PC-3 (cell line): ENCODE results near the gene SNAI3. TPM values are rescaled to one million over a fixed set of nuclear protein-coding genes. Genes with fewer than 3 reads are reported as not detected.

Experiments used
- ATAC-seq: fragments of 200-7000 bp; cut with Tn5 transposase; 2 replicates; pipeline ENCODE4 v1.9.1; 2020; ENCODE audit warnings: mild to moderate bottlenecking, moderate library complexity
- BruUV-seq: library from RNA; stranded (reverse); fragments of 400-500 nt; replicated peaks from 2 replicates; lab custom pipeline; 2021; lab: Mats Ljungman, UMichigan
- CTCF ChIA-PET: fragments of 300-600 bp; sonication (Branson Sonifier 250); formaldehyde crosslinking; loops from one replicate; lab custom pipeline; 2022; ENCODE audit warnings: antibody characterized with exemption; lab: Charles Lee
- POLR2A ChIA-PET: fragments of 300-600 bp; sonication (Branson Sonifier 250); formaldehyde crosslinking; loops from one replicate; lab custom pipeline; 2022; ENCODE audit warnings: antibody characterized with exemption; ENCODE audit not compliant: unreplicated experiment; lab: Charles Lee
- DNase-seq: peaks from one replicate; pipeline ENCODE4 v3.0.0-alpha.2; 2015
- H2AFZ ChIP-seq: fragments of 300-600 bp; sonication (generic); 2 replicates; pipeline ENCODE4 v1.6.0; 2016; ENCODE audit warnings: antibody characterized with exemption, low read length
- H3F3A ChIP-seq: fragments of 300-600 bp; sonication (generic); one replicate; pipeline ENCODE4 v1.6.0; 2017; ENCODE audit warnings: antibody characterized with exemption, low read length, control low read depth, mild to moderate bottlenecking; ENCODE audit not compliant: unreplicated experiment
- H3K27ac ChIP-seq: fragments of 300-600 bp; sonication (generic); 2 replicates; pipeline ENCODE4 v1.5.1; 2016; ENCODE audit warnings: mild to moderate bottlenecking, low read length
- H3K27me3 ChIP-seq: fragments of 300-600 bp; sonication (generic); 2 replicates; pipeline ENCODE4 v1.6.1; 2016; ENCODE audit warnings: low read length, mixed read lengths
- H3K36me3 ChIP-seq: fragments of 300-600 bp; sonication (generic); 2 replicates; pipeline ENCODE4 v1.6.1; 2016; ENCODE audit warnings: low read depth, mixed run types, low read length, mixed read lengths
- H3K4me1 ChIP-seq: fragments of 300-600 bp; sonication (generic); 2 replicates; pipeline ENCODE4 v1.5.1; 2016; ENCODE audit warnings: low read length; ENCODE audit not compliant: insufficient read depth
- H3K4me2 ChIP-seq: fragments of 300-600 bp; sonication (generic); 2 replicates; pipeline ENCODE4 v1.6.0; 2016; ENCODE audit warnings: low read length
- H3K4me3 ChIP-seq: fragments of 300-600 bp; sonication (generic); 2 replicates; pipeline ENCODE4 v1.5.1; 2016; ENCODE audit warnings: mild to moderate bottlenecking, low read length, mixed read lengths
- H3K79me2 ChIP-seq: fragments of 300-600 bp; sonication (generic); 2 replicates; pipeline ENCODE4 v1.6.1; 2017; ENCODE audit warnings: low read length, mixed read lengths
- H3K9ac ChIP-seq: fragments of 300-600 bp; sonication (generic); 2 replicates; pipeline ENCODE4 v1.6.0; 2016; ENCODE audit warnings: mild to moderate bottlenecking, low read length
- H3K9me2 ChIP-seq: fragments of 300-600 bp; sonication (generic); replicated peaks from 2 replicates; pipeline ENCODE4 v1.6.1; 2016; ENCODE audit warnings: mixed run types, low read length, mixed read lengths
- H3K9me3 ChIP-seq: fragments of 300-600 bp; sonication (generic); 2 replicates; pipeline ENCODE4 v1.6.1; 2016; ENCODE audit warnings: low read length, mixed read lengths
- H4K20me1 ChIP-seq: fragments of 300-600 bp; sonication (generic); 2 replicates; pipeline ENCODE4 v1.6.1; 2016; ENCODE audit warnings: low read length, mixed read lengths
- CTCF ChIP-seq: fragments of 300-600 bp; sonication (generic); conservative IDR thresholded peaks from 2 replicates; pipeline ENCODE4 v1.5.1; 2017; ENCODE audit warnings: antibody characterized with exemption, low read depth, mild to moderate bottlenecking, low read length
- EZH2 ChIP-seq: fragments of 300-600 bp; sonication (generic); IDR thresholded peaks from one replicate; pipeline ENCODE4 v1.6.1; 2017; ENCODE audit warnings: antibody characterized with exemption, mild to moderate bottlenecking, low read length; ENCODE audit not compliant: unreplicated experiment
- EZH2phosphoT487 ChIP-seq: fragments of 300-600 bp; sonication (generic); IDR thresholded peaks from 2 replicates; pipeline ENCODE4 v1.6.1; 2018; ENCODE audit warnings: mild to moderate bottlenecking, antibody characterized with exemption, low read length, borderline replicate concordance
- intact Hi-C: fragments of 100-400 bp; cut with micrococcal nuclease; formaldehyde crosslinking; loops from 2 replicates; pipeline ENCODE4 v1.9.0; 2023
- total RNA-seq: library from RNA; depleted of rRNA; stranded (reverse); fragments of >200 nt; gene quantifications from 2 replicates; pipeline ENCODE4 v1.2.3, GENCODE V29; 2014

The SNAI3 gene
- total RNA-seq, 1 experiment from 2014 or later, result 0.22 TPM

- no peak overlapping the region for H3K27ac ChIP-seq
- POLR2A ChIA-PET, result no interaction called here
Measured at GRCh38 chr16:88686062-88686438, 257 bp downstream of the SNAI3 start.

GRCh38 chr16:88685156-88686061 lies 898 bp downstream of the SNAI3 start:
- Histone ChIP-seq H3K4me3 (peak overlapping the region; percentile 72), H3K9me2 (no peaks in the 10 kb centered on the region), H3K27ac (no peak overlapping the region), H3K79me2 (no peaks in the 10 kb centered on the region), H3K36me3 (no peaks in the 10 kb centered on the region), H3K4me2 (peak overlapping the region; percentile 97), H3K27me3 (no peaks in the 10 kb centered on the region), H3F3A (no peaks in the 10 kb centered on the region), H3K9me3 (no peaks in the 10 kb centered on the region), H4K20me1 (no peaks in the 10 kb centered on the region), H2AFZ (peak overlapping the region; percentile 89), H3K9ac (no peak overlapping the region), H3K4me1 (0 out of 2 replicates have a peak, but pooled peaks cover 3% of the 10 kb centered on the region)
- ChIA-PET CTCF (no interaction called here), POLR2A (no interaction called here)
- peak; percentile 6; the same call in 1 of the 2 replicates for ATAC-seq
- intact Hi-C loops, result loop anchor here (1.0 kb wide), 1 partner anchor 22 kb away; the partner anchor contains the start of gene MVD
- TF ChIP-seq EZH2 (no peak), CTCF (peak; percentile 62), EZH2phosphoT487 (no peak)
- BruUV-seq, result no TSS peak
- DNase-seq, result no peak

More at GRCh38 chr16:88686062-88686438, 257 bp downstream of the SNAI3 start:
- ATAC-seq, result peak; percentile 57
- Histone ChIP-seq H3K27me3 (no peaks in the 10 kb centered on the region), H3K79me2 (no peaks in the 10 kb centered on the region), H3K9me3 (no peaks in the 10 kb centered on the region), H4K20me1 (no peaks in the 10 kb centered on the region), H3K9ac (no peak overlapping the region), H3K36me3 (no peaks in the 10 kb centered on the region), H3K4me2 (peak overlapping the region; percentile 97), H3K4me1 (0 out of 2 replicates have a peak, but pooled peaks cover 3% of the 10 kb centered on the region), H3K4me3 (peak overlapping the region; percentile 72), H3K9me2 (no peaks in the 10 kb centered on the region), H2AFZ (peak overlapping the region; percentile 89), H3F3A (no peaks in the 10 kb centered on the region)
- BruUV-seq, result no TSS peak
- intact Hi-C loops, result loop anchor here (1.0 kb wide), 1 partner anchor 23 kb away; the partner anchor contains the start of gene MVD
- TF ChIP-seq EZH2 (no peak), EZH2phosphoT487 (no peak), CTCF (no peak)
- peak; percentile 26 for DNase-seq
- CTCF ChIA-PET, result no interaction called here
